GM03348 (cell line): ENCODE measurements around the gene SLC35E3.
"Not testable (repeated sequence)": the region's sequence is repeated elsewhere in the genome, so short reads cannot be mapped to it uniquely, and the experiment has no call there.

Experiments
- DNase-seq: peaks from one replicate; pipeline ENCODE4 v3.0.0; 2012; ENCODE audit warnings: low spot score

Gene SLC35E3

DNA sequence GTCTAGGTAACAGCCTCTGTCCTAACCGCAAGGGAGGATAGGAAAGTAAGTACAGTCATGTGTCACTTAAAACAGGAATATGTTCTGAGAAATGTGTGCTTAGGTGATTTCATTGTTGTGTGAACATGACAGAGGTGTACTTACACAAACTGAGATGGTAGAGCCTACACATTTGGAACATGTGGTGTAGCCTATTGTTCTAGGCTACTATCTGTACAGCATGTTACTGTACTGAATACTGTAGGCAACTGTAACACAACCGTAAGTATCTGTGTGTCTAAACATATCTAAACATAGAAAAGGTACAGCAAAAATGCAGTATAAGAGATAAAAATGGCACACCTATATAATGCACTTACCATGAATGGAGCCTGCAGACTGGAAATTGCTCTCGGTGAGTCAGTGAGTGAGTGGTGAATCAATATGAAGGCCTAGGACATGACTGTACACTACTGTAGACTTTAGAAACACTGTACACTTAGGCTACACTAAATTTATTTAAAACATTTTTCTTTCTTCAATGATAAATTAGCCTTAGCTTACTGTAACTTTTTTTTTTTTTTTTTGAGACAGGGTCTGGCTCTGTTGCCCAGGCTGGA is 48.8 kb downstream of the SLC35E3 start:
- DNase-seq = no peak

- DNase-seq = no peak
These were observed 50.4 kb downstream of the SLC35E3 start for GRCh38 chr12:68796399-68796798.

DNA sequence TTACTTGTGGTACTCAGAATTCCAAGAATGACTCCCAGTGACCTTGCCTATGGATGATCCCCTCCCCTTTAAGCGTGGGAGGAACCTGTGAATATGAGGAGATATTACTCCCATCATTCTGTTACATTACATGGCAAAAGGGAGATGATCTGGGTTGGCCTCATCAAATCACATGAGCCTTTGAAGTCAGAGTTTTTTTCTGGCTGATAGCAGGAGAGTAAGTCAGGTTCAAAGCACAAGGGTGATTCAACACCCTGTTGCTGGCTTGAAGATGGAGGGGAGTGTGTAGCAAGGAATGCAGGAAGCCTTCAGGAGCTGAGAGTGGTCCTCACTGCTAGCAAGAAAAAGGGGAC is 52.9 kb downstream of the SLC35E3 start:
- DNase-seq = no peak

GRCh38 chr12:68800294-68800693 is 54.3 kb downstream of the SLC35E3 start:
- DNase-seq = no peak

- not testable (repeated sequence) for DNase-seq
These were observed 55.1 kb downstream of the SLC35E3 start for GRCh38 chr12:68801124-68801523.

DNA sequence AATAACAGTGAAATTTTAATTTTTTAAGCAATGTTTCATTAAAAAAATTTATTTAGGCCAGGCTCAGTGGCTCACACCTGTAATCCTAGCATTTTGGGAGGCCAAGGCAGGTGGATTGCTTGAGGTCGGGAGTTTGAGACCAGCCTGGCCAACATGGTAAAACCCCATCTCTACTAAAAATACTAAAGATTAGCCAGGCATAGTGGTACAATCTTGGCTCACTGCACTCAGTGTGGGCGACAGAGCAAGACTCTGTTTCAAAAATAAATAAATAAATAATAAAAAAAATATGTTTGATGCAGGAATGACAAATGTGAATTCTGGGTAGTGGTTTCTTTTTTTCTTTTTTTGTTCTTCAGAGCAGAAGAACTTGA is 56.4 kb downstream of the SLC35E3 start:
- DNase-seq = not testable (repeated sequence)

- peak; percentile 42 for DNase-seq
These were observed 57.1 kb downstream of the SLC35E3 start for GRCh38 chr12:68802911-68803651.

DNA sequence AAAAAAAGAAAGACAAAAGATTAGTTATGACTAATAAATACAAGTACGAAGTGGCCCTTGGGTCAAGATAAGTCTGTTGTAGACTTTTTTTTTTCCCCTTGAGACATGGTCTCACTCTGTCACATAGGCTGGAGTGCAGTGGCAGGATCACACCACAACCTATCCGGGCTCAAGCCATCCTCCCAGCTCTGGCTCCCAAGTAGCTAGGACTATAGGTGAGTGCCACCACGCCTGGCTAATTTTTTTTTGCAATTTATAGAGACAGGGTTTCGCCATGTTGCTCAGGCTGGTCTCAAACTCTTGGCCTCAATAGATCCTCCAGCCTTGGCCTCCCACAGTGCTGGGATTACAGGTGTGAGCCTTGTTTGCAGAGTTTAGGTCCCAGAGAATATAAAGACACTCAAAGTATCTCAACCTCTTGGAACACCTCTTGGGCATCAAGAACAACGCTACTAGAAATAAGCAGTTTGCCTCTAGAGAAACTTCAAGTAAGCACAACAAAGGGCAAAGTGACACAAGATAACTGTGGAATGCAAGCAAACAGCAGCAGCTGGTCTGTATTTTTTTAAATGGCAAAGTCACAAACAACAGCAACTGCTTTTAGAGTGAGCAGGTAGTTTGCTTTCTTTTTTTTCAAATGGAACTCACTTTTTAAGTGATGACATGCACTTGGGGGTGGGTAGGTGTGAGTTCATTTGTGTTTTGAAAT is 58.1 kb downstream of the SLC35E3 start:
- DNase-seq = no peak

DNA sequence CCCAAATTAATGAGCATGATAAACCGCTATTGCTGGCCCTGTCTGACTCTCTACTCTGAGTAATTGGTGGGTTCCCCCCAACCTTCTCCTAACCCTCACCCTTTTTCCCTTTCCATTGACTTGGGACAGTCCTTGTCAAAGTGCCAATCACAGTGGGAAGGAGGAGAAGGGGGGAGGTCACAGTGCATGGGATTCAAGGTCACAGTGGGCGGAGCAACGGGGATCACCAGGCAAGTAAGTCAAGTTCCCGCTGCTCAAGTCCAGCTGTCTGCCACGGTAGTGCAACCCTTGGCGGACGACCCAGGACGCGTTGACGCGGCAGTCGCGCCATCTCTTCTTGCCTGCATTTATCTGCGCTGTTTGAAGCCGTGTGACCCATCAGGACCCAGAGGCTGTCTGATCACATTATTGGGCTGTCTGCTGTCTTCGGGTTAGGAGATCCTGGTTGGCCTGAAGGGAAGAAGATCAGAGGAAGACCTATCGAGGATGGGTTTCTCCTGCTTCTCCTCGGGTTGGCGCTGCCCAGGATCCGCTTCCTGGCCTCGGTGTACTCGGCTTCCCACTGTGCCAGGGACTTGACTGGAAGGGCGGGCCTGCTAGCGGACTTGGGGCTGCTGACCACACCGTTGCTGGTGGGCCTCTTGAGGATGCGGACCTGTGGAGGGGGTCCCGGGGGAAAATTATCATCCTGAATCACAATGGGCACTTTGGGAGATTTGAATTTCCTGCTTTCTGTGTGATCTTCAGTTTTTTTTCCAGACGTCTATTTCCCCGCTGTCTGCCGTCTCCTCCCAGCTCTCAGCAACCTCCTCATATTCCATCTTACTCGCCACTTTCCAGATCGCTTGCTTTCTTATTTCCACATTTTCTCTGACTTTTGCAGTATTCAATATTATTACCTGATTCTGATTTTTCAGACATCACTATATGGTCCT is 58.9 kb downstream of the SLC35E3 start:
- DNase-seq = no peak

- no peak for DNase-seq
These were observed 59.7 kb downstream of the SLC35E3 start for GRCh38 chr12:68805592-68806120.

GRCh38 chr12:68806488-68807237 is 60.7 kb downstream of the SLC35E3 start:
- no peak for DNase-seq

DNA sequence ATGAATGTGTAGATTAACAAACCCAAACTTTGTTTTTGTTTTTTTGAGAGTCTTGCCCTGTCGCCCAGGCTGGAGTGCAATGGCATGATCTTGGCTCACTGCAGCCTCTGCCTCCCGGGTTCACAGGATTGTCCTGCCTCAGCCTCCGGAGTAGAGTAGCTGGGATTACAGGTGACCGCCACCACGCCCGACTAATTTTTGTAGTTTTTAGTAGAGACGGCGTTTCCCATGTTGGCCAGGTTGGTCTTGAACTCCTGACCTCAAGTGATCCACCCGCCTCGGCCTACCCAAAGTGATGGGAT is 61.2 kb downstream of the SLC35E3 start:
- DNase-seq = not testable (repeated sequence)

DNA sequence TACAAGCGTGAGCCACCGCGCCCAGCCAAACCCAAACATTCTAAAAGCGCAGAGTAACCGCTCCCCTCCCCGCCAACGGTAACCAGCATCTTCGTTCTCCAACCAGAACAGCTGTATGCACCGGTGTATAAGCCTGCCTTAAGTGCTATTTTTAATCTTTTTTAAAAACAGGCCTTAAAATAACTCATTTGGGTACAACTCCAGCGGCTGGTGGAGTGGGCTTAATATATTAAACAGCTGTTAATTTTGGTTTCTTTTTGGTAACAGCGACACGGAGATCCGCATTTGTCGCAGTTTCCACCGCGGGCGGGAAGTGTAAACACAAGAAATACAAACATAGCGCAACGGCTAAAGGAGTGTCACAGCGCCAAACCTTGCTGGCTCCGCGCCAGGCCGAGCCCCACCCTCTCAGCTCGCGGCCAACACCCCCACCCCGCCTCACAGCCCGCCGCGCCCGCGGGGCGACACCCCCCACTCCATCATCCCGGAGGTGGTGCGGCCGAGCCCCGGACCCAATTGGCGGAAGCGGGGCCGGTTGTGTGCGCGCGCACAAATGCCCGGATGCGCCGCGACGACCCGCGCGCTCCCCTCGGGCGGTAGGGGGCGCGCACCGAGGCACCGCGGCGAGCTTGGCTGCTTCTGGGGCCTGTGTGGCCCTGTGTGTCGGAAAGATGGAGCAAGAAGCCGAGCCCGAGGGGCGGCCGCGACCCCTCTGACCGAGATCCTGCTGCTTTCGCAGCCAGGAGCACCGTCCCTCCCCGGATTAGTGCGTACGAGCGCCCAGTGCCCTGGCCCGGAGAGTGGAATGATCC is 61.8 kb downstream of the SLC35E3 start, which contains the start of gene MDM2:
MDM2 (plus strand) TSS at position 602 of the 812 bp plus-strand sequence. CDS start 301 bp downstream, outside the sequence.
- DNase-seq = peak; percentile 98

DNA sequence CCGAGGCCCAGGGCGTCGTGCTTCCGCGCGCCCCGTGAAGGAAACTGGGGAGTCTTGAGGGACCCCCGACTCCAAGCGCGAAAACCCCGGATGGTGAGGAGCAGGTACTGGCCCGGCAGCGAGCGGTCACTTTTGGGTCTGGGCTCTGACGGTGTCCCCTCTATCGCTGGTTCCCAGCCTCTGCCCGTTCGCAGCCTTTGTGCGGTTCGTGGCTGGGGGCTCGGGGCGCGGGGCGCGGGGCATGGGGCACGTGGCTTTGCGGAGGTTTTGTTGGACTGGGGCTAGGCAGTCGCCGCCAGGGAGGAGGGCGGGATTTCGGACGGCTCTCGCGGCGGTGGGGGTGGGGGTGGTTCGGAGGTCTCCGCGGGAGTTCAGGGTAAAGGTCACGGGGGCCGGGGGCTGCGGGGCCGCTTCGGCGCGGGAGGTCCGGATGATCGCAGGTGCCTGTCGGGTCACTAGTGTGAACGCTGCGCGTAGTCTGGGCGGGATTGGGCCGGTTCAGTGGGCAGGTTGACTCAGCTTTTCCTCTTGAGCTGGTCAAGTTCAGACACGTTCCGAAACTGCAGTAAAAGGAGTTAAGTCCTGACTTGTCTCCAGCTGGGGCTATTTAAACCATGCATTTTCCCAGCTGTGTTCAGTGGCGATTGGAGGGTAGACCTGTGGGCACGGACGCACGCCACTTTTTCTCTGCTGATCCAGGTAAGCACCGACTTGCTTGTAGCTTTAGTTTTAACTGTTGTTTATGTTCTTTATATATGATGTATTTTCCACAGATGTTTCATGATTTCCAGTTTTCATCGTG is 62.6 kb downstream of the SLC35E3 start:
- DNase-seq = peak; percentile 83

DNA sequence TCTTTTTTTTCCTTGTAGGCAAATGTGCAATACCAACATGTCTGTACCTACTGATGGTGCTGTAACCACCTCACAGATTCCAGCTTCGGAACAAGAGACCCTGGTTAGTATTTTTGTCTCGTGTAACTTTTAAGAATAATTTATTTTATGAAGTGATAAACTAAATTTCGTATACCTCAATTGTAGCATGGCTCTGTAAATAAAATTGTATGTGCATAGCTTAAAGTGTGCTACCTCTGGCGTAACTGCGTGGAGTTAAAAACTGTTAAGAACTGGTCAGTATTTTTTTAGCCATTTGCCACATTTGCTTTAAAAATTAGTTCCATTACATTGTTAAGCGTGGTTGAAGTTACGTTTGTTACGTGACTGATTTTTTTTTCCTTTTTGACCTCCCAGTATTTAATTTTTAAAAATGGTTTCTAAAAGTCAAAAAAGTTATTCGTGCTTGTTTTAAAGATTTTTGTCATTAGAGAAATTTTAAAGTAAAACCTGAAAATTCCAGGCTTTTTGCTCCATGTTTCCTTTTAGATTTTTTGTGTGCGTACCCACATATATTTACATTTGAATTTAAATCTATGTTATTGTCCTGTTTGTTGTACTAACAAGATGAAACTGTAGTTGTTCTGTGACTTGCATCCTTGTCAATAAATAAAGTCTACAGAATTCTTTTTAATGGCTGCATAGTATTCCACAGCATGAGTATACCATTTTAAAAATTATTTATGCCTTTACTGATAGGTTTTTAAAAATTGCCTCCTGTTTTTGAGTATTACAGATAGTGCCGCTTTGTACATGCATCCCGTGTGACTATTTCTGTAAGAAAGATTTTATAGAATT is 63.4 kb downstream of the SLC35E3 start:
- no peak for DNase-seq

GRCh38 chr12:68810027-68810389 is 64.0 kb downstream of the SLC35E3 start:
- DNase-seq = not testable (repeated sequence)

DNA sequence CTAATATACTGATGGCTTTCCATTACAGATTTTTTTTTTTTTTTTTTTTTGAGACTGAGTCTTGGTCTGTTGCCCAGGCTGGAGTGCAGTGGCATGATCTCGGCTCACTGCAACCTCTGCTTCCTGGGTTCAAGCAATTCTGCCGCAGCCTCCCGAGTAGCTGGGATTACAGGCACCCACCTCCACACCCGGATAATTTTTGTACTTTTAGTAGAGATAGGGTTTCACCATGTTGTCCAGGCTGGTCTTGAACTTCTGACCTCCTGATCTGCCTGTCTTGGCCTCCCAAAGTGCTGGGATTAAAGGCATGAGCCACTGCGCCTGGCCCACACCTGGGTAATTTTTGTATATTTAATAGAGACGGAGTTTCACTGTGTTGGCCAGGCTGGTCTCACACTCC is 65.6 kb downstream of the SLC35E3 start:
- not testable (repeated sequence) for DNase-seq

DNA sequence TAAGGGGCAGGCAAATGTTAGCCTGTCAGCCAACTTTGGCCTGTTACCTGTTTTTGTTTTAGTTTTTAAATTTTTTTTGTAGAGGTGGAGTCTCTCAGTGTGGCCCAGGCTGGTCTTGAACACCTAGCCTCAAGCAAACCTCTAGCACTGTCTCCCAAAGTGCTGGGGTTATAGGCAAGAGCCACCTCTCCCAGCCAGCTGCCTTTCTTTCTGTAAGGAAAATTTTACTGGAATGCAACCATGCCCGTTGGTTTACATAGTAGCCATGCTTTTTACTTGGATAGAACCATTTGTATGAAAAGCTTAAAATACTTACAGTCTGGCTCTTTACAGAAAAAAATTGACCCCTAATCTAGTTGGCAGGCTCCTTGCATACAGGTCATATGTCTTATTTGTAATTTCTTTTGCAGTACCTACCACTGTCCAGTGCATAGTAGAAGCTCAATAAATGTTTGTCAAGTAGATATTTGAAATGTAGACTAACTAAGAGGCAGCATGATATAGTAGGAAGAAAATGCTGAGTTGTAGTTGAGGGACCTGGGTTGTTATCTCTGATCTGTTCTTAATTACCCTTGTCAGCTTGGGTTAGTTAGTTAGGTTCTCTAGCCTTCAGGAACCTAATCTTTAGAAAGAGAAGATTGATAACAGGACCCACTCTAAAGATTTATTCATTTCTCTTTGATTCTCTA is 66.7 kb downstream of the SLC35E3 start:
- DNase-seq = no peak
